Measurements from ENCODE around the gene FIBCD1.

Gene FIBCD1

GRCh38 chr9:130893341-130894101 is 45.5 kb downstream of the FIBCD1 start:
- no peak for DNase-seq

GRCh38 chr9:130892477-130893304 is 46.4 kb downstream of the FIBCD1 start:
- DNase-seq = no peak

GRCh38 chr9:130891688-130892476 is 47.2 kb downstream of the FIBCD1 start:
- DNase-seq = no peak

- no peak for DNase-seq
Observed at GRCh38 chr9:130890870-130891687, 48.0 kb downstream of the FIBCD1 start.

GRCh38 chr9:130890124-130890523 is 48.9 kb downstream of the FIBCD1 start:
- no peak for DNase-seq

- DNase-seq = no peak
Observed at GRCh38 chr9:130888146-130888885, 50.7 kb downstream of the FIBCD1 start.

- no peak for DNase-seq
Observed at GRCh38 chr9:130887494-130888144, 51.4 kb downstream of the FIBCD1 start.

- DNase-seq = no peak
Observed at GRCh38 chr9:130886981-130887380, 52.1 kb downstream of the FIBCD1 start.

GRCh38 chr9:130885484-130886375 is 53.3 kb downstream of the FIBCD1 start:
- no peak for DNase-seq

GRCh38 chr9:130884542-130885483 is 54.2 kb downstream of the FIBCD1 start:
- no peak for DNase-seq

GRCh38 chr9:130884111-130884531 is 54.9 kb downstream of the FIBCD1 start:
- no peak for DNase-seq

GRCh38 chr9:130883479-130883878 is 55.6 kb downstream of the FIBCD1 start:
- no peak for DNase-seq

GRCh38 chr9:130882696-130883225 is 56.3 kb downstream of the FIBCD1 start:
- no peak for DNase-seq

GRCh38 chr9:130881516-130881915 is 57.5 kb downstream of the FIBCD1 start:
- no peak for DNase-seq

- DNase-seq = no peak
Observed at GRCh38 chr9:130880599-130881220, 58.3 kb downstream of the FIBCD1 start.

GRCh38 chr9:130879863-130880411 is 59.1 kb downstream of the FIBCD1 start:
- DNase-seq = no peak

GRCh38 chr9:130878295-130878694 is 60.8 kb downstream of the FIBCD1 start:
- DNase-seq = no peak

GRCh38 chr9:130877300-130877699 is 61.7 kb downstream of the FIBCD1 start:
- DNase-seq = no peak

Data from stimulated activated CD4-positive, alpha-beta T cell treated with anti-CD3 and anti-CD28 coated beads, Interleukin-2, amount 100 ng/mL, for 48 hours (primary cell).